ENCODE data around the gene ARHGEF19.
A peak's percentile ranks its signal among the peaks of the same experiment; 100 is the strongest.
"Not testable (repeated sequence)": the region's sequence is repeated elsewhere in the genome, so short reads cannot be mapped to it uniquely, and the experiment has no call there.

ARHGEF19 gene

DNA sequence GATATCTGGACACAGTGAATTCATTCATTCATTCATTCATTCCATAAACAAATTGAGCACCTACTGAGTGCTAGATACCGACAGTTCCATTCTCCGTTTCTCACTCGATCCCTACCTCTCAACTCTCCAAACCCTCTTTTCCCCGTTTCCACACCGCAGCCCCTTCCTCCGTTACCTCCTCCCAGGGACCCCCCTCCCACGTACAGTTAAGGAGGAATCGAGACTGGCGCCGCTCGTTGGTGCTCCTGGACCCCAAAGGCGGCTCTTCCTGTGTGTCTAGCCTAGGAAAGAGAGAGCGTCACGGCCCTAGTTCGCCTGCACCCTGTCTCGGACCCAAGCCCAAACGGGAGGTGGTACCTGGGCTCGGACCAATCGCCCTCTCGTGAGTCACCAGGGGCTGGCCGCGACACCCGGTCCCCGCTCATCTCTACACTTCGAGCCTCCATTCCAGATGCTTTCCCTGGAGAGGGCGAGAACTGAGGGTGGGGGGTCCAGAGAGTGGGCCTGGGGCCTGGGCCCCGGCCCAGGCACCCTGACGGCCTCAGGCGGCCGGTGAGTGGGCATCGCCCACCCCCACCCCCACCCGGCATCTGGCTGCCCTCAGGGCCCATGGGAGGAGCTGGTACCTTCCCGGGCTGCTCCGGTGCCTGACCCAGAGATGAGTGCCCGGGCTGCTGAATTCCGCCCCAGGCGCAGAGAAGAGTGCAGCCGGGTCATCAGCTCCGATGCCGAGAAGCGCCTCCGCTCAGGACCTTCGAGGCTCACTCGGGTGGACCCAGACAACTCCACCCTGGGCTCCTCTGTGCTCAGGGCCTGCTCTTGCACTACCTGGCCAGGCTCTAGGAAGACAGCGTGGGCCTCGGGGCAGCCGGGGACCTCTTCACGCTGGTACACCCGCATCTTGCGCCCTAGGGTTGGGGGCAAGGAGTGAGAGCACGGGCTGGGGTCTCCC is 4.9 kb downstream of the ARHGEF19 start:
- DNase-seq (ENCODE audit: low read depth, low spot score), result no peak
- peak overlapping the region; percentile 55 for H3K4me3 ChIP-seq (ENCODE audit: low read length)

DNA sequence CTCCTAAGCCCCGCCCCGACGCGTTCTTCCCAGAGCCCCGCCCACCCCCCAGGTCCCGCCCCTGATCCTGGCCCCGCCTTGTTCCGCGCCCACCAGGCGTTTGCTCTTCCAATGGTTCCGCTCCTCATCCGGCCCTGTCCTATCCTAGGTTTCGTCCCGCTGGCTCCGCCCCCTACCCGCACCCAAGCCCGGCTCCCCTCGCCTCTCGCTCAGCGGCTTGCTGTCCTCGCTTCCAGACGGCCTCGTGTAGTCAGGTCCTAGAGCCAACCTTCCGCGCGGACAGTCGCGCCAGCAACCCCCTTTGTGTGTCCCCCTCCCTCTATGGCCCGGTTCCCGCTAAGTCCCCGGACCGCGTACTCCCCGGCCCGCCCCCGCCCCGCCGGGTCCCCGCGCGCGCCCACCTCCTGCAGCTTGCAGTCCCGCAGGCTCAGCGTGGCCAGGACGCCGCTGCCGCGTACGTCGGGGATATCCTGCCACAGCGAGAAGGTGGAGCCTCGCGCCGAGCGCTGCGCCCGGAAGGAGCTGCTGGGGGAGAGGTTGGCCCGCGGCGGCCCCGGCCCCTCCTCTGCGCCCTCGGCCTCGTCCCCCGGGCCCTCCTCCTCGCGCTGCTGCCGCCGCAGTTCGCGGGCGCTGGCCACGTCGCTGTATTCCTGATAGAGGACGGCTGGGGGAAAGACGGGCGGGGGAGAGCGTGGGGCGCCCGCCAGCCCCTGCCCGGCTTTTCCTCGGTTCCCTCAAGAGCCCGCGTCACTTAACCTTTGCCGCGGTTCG is 5.7 kb downstream of the ARHGEF19 start:
- DNase-seq (ENCODE audit: low read depth, low spot score), result peak; percentile 97
- peak overlapping the region; percentile 75 for H3K4me3 ChIP-seq (ENCODE audit: low read length)

DNA sequence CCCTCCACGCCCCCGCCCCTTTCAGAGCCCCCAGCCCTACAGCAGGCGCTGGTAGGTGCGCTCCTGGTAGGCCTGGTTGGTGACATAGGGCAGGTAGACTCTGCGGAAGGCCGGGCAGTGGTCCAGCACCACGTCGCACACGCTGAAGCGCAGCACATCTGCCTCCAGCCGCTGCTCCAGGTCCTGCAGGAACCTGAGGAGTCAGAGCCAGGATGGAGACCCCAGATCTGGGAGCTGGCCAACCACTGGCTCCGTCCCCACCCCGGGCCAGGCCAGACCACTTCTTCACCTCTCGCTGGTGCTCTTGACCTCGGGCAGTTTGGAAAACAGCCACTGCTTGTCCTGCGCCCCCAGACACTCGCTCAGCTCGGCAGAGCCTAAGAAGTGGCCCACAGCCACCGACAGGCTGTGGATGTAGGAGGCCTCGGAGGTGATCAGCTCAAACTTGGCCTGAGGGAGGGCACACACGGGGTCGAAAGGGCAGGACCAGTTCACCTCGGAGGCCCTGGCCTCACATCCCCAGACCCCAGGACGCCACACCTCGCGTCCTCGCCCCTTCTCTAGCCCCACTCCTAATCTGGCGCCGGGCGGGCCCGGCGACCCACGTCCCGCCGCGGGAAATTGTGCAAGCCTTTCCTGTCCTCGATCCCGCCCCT is 6.4 kb downstream of the ARHGEF19 start:
- no peak for DNase-seq (ENCODE audit: low read depth, low spot score)
- H3K4me3 ChIP-seq (ENCODE audit: low read length), result peak overlapping the region; percentile 75

DNA sequence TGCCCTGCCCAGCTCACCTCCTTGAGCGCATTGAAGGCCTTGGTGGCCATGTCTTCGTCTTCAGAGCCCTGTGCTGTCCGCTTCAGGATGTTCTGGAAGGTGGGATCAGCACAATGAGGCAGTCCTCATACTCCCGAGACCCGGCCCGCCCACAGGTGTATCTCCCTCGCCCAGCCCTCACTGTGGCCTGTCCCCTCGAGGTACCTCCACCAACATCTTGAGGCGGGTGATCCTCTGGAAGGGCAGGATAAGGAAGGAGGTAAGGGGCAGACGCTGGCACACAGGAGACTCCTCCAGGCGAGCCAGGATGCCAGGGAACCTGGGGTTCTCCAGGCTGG is 7.1 kb downstream of the ARHGEF19 start:
- H3K4me3 ChIP-seq (ENCODE audit: low read length), result no peak overlapping the region
- no peak for DNase-seq (ENCODE audit: low read depth, low spot score)

DNA sequence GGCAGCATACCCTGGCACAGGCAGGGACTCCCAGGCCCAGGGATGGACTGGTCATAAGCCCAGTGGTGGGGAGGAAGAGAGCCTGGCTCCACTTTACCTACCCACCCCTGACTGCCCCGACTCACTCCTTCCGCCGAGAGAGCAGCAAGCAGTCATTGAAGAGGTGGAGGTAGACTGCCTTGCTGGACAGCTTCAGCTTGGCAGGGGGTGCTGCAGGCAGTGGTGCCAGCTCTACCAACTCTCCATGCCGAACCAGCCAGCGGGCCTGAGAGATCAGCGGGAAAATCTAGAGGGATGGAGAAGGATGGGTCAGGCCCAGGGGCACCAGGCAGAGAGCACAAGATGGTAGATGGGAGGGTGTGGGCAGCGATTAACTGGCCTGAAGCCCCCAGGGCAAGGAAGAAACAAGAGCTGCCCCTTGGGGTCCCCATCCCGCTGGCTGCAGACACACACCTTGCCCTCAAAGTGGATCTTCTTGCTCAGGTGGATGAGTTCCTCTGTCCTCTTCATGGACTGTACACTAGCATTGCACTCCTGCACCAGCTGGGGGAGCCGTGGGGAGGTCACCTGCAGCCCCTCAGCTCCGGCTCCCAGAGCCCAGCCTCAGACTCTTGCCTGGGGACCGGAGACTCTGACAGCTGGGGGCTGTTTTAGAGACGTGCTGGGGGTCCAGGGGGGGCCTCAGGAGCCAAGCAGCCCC is 7.7 kb downstream of the ARHGEF19 start:
- no peak overlapping the region for H3K4me3 ChIP-seq (ENCODE audit: low read length)
- peak; percentile 16 for DNase-seq (ENCODE audit: low read depth, low spot score)

DNA sequence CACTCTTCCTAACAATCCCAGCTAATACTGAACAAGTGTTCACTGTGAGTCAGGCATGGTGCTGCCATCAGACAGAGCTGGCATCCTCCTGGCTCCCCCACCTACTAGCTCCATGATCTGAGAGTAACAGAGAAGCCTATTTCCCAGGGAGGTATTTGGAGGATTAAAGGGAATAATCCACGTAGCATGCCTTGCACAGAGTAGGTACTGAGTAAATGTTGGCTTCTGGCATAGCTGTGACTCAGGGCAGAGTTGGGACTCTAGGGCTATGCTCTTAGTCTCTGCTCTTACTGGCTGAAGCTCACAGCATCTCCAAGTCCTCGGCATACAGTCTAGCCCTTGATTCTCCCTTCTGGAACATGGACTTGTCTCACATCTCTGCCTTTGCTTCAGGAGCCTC is 8.2 kb downstream of the ARHGEF19 start:
- no peak for DNase-seq (ENCODE audit: low read depth, low spot score)
- H3K4me3 ChIP-seq (ENCODE audit: low read length), result no peak overlapping the region

DNA sequence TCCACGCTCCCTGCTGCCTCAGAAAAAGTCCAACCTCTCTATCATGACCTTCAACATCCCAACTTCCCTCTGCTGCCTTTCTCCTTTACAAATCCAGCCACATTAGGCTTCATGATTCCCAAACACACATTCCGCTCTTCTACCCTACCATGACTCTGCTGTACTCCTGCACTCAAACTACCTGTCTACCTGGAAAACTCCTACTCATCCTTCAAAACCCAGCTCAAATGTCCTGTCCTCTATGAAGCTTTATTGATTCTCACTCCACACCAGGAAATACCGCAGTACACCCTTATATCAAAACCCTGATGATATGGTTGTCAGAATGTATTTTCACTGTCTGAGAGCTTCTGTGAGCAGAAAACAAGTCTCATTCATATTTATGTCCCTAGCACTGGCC is 8.9 kb downstream of the ARHGEF19 start:
- no peak overlapping the region for H3K4me3 ChIP-seq (ENCODE audit: low read length)
- DNase-seq (ENCODE audit: low read depth, low spot score), result no peak

DNA sequence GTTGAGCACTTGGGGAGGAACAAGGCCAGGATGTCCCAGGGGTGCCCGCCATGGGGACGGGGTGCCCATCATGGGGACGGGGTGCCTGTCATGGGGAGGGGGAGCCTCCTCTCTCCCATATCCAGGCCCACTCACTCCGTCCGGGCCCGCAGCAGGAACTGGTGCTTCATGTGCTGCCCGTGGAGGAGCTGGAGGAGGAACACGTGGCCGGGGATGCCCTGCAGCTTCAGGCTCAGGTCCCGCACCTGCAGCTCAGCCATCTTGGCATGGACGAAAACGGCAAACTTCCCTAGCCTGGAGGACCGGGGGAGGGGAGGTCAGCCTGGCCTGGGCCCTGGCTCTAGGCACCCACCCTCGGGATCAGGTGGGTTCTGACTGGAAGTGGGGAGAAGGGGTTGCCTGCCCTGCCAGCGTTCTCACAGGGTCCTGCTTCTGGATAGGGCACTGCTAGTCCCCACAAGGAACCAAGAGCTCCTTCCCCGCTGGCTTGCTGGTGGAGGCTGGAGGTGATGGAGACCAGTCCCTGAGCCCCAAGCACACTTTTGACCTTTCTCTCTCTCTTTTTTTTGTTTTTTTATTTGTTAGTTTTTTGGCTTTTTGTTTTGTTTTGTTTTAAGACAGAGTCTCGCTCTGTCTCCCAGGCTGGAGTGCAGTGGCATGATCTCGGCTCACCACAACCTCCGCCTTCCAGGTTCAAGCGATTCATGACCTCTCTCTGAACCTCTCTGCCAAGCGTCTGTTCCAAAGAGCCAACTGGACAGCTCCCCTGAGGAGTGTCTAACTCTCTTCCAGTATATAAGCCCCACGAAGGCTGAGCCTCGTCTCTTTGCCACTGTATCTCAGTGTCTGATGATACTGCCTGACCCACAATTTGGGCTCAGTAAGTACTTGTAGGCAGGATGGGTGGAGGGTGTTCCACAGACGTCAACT is 9.9 kb downstream of the ARHGEF19 start:
- no peak overlapping the region for H3K4me3 ChIP-seq (ENCODE audit: low read length)
- no peak for DNase-seq (ENCODE audit: low read depth, low spot score)

DNA sequence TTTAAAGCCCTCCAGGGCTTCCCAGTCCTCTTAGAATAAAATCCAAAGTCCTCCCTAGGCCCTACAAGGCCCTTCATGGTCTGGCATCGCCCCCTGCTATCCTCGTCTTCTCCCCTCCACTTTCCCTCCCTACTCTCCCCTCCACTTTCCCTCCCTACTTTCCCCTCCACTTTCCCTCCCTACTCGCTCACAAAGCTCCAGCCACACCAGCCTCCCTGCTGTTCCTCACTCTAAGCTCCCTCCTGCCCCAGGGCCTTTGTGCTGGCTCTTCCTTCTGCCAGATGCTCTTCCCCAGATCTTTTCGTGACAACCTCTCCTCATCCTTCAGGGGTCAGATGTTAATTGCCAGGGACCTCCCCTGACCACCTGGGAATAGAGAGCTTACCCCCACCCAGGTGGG is 12.8 kb downstream of the ARHGEF19 start:
- DNase-seq (ENCODE audit: low read depth, low spot score), result no peak
- no peak overlapping the region for H3K4me3 ChIP-seq (ENCODE audit: low read length)

DNA sequence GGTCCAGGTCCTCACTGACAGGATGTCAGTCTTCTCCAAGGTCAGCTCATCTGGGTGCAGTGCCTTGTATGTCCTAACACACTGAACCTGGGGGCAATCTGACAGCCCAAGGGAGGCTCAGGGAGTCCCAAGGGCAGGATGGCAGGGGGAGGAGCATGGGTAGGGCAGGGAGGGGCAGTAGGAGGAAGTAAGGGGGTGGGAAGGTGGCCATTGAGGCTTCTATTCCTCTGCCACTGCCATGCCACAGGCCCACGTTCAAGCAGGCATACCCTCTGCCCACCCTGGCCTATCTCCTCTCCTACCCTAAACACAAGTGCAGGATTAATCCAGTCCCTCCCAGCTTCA is 13.3 kb downstream of the ARHGEF19 start:
- no peak for DNase-seq (ENCODE audit: low read depth, low spot score)
- H3K4me3 ChIP-seq (ENCODE audit: low read length), result no peak overlapping the region

DNA sequence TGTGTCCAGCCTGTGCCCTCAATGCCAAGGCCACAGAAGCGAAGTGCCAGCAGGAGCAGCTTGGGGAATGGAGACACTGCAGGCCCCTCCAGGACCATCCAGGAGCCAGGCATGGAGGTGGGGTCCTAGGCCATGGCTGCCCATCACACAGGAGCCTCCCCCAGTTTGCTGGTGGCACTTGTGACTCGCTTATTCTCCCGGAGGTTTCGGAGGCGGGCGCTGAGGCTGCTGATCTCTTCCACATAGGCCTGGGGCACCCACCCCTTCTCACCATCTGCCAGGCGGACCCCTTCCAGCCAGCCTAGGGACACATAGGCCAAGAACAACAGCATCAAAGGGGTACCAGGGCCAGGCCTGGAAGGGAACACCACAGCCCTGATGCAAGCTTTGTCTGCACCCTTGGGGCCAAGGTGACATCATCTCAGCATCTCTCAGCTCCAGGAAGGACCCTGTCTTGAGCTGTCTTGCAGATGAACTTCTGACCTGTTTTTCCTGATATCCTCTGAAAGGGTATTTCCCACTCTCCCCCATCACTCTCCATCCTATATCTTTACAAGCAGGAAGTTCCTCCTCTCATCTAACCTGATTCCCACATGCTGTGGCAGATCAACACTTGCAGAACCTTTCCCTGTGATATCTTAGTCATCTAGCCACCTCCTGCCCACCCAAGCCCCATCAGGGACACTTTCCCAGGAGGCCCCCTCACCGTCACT is 13.9 kb downstream of the ARHGEF19 start:
- DNase-seq (ENCODE audit: low read depth, low spot score), result no peak
- H3K4me3 ChIP-seq (ENCODE audit: low read length), result no peak overlapping the region

DNA sequence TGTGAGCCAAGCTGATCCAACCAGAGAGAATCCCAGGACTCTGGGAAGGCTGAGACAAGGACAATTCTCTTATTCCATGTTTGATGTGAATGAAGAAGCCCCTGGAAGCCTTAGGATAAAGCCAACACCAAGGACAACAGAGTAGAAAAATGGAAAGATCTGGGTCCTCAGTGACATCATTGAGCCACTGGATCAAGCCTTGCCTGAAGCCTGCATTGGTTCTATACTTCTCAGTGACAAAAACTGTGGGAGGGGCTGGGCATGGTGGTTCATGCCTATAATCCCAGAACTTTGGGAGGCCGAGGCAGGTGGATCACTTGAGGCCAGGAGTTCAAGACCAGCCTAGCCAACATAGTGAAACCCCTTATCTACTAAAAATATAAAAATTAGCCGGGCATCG is 15.6 kb downstream of the ARHGEF19 start:
- H3K4me3 ChIP-seq (ENCODE audit: low read length), result no peak overlapping the region

DNA sequence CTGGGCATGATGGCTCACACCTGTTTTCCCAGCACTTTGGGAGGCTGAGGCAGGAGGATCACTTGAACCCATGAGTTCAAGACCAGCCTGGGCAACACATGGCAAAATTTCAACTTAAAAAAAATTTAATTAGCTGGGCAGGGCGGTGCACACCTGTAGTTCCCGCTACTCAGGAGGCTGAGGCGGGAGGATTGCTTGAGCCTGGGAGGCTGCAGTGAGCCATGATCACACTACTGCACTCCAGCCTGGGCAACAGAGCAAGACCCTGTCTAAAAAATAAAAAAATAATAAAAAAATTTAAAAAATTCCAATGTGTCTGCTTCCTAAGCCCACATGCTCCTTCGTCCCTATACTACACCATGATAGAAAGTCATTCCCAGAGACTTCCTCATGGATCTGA is 16.3 kb downstream of the ARHGEF19 start:
- not testable (repeated sequence) for DNase-seq (ENCODE audit: low read depth, low spot score); H3K4me3 ChIP-seq (ENCODE audit: low read length)

More for the DNA sequence above, 15.6 kb downstream of the ARHGEF19 start:
- DNase-seq (ENCODE audit: low read depth, low spot score), result no peak

DNA sequence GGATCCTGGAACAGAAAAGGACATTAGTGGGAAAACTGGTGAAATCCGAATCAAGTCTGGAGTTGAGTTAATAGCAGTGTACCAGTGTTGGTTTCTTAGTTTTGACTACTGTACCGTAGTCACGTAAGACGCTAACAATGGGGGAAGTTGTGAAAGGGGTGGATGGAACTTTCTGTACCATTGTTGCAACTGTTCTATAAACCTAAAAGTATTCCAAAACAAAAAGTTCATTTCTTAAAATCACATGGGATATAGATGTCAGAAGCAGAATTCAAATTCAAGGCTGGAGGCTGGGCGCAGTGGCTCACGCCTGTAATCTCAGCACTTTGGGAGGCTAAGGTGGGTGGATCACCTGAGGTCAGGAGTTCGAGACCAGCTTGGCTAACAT is 16.9 kb downstream of the ARHGEF19 start:
- no peak overlapping the region for H3K4me3 ChIP-seq (ENCODE audit: low read length)
- no peak for DNase-seq (ENCODE audit: low read depth, low spot score)

DNA sequence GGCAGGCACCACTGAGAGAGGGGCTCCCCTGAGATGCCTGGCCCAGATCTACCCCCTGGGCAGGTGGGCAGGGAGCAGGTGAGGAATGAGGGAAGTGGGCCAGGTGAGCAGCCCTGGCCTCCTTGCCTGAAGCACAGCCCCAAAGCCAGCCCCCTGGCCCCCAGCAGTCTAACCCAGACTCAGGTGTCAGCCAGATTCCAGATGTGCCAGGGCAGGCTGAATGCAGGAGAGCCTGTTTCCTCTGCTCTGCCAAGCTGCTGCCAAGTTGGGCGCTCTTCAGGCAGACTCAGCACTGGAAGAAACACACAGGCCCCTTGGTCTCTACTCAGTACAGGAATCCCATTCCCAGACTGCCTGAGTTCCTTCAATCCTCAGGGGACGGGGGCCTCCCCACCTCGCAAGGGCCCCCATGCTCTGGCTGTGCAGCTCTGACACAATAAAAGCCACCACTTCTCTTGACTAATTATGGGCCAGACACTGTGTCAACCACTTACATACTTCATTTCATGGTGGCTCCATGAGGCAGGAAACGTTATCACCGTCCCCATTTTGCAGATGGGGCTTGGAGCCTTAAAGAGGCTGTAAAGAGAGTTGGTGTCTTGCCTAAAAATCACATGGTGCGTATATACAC is 20.4 kb downstream of the ARHGEF19 start:
- H3K4me3 ChIP-seq (ENCODE audit: low read length), result no peak overlapping the region
- DNase-seq (ENCODE audit: low read depth, low spot score), result no peak

DNA sequence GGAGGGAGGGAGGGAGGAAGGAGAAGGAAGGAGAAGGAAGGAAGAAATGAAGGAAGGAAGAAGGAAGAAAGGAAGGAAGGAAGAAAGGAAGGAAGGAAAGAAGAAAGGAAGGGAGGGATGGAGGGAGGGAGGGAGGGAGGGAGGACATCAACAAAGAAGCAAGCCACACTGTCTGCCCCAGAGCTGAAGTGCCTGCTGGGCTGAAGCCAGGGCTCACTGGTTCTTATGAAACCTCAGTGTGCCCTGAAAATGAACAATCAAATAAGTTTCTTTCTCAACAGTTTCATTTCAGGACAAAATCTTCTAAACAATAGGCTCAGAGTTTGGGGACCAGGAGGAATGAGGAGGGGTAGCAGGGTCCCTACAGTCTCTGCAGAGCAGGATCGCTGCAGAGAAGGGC is 21.1 kb downstream of the ARHGEF19 start:
- DNase-seq (ENCODE audit: low read depth, low spot score), result no peak
- H3K4me3 ChIP-seq (ENCODE audit: low read length), result no peak overlapping the region

DNA sequence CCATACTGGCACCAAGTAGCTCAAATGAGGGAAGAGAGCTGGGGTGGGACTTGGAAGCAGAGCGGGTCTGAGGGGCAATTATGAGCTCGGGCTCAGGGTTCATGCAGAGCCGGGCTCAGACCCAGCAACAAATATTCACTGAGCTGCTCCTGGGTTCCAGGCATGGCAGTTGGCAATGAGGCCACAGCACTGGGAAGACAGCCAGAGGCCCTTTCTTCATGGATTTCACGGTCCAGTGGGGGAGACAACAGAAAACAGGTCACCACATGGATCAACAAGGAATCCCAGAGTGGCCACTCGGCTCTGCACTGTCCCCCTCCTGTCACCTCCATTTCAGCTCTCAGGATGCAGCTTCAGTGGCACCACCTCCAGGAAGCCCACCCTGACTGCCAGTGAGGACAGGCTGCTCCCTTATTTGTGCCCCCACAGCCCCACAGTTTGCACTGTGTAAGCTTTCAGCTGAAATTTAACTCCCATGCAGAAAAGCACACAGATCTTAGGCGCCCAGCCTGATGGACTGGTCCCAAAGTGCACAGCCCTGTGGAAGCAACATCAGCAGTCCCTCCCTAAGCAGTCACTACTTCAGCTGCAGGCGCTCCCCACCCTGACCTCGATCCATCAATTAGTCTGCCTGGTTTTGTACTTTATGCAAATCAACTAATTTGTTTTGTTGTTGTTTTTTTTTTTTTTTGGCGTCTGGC is 22.4 kb downstream of the ARHGEF19 start:
- DNase-seq (ENCODE audit: low read depth, low spot score), result no peak

More for the DNA sequence above, 22.4 kb downstream of the ARHGEF19 start:
- no peak overlapping the region for H3K4me3 ChIP-seq (ENCODE audit: low read length)
